GM23338 (cell line): Measurements from ENCODE around the gene RYR3. TPM values are rescaled to one million over a fixed set of nuclear protein-coding genes. Genes with fewer than 3 reads are reported as not detected.

Experiments used
- ATAC-seq: fragments of 200-7000 bp; cut with Tn5 transposase; 3 replicates; pipeline ENCODE4 v1.9.1; 2020
- DNase-seq: peaks from one replicate; pipeline ENCODE4 v3.0.0-alpha.2; 2015; ENCODE audit warnings: low spot score
- H2AFZ ChIP-seq: fragments of 200-600 bp; sonication (generic); 2 replicates; pipeline ENCODE4 v1.8.0; 2016; ENCODE audit warnings: antibody characterized with exemption, mild to moderate bottlenecking, moderate library complexity
- H3F3A ChIP-seq: fragments of 200-600 bp; sonication (generic); replicated peaks from 2 replicates; pipeline ENCODE4 v1.8.0; 2017; ENCODE audit warnings: antibody characterized with exemption, mixed run types, low read depth
- H3K27ac ChIP-seq: fragments of 200-600 bp; sonication (generic); 2 replicates; pipeline ENCODE4 v1.6.1; 2016; ENCODE audit warnings: low read depth
- H3K27me3 ChIP-seq: fragments of 200-600 bp; sonication (generic); 2 replicates; pipeline ENCODE4 v1.8.0; 2016; ENCODE audit warnings: mild to moderate bottlenecking, mixed run types, moderate library complexity; ENCODE audit not compliant: insufficient read depth
- H3K36me3 ChIP-seq: fragments of 200-600 bp; sonication (generic); 2 replicates; pipeline ENCODE4 v1.8.0; 2016; ENCODE audit warnings: mild to moderate bottlenecking; ENCODE audit not compliant: insufficient read depth
- H3K4me1 ChIP-seq: fragments of 200-600 bp; sonication (generic); 2 replicates; pipeline ENCODE4 v1.8.0; 2016; ENCODE audit warnings: mild to moderate bottlenecking, moderate library complexity; ENCODE audit not compliant: insufficient read depth
- H3K4me2 ChIP-seq: fragments of 200-600 bp; sonication (generic); 2 replicates; pipeline ENCODE4 v1.7.1; 2017; ENCODE audit warnings: mixed run types
- H3K4me3 ChIP-seq: fragments of 200-600 bp; sonication (generic); 2 replicates; pipeline ENCODE4 v1.6.1; 2016; ENCODE audit warnings: mixed run types
- H3K79me2 ChIP-seq: fragments of 200-600 bp; sonication (generic); replicated peaks from 2 replicates; pipeline ENCODE4 v1.8.0; 2017; ENCODE audit warnings: mild to moderate bottlenecking; ENCODE audit not compliant: insufficient read depth
- H3K9me2 ChIP-seq: fragments of 200-600 bp; sonication (generic); 2 replicates; pipeline ENCODE4 v1.8.0; 2017; ENCODE audit not compliant: insufficient read depth
- H4K20me1 ChIP-seq: fragments of 200-600 bp; sonication (generic); replicated peaks from 2 replicates; pipeline ENCODE4 v1.8.0; 2017; ENCODE audit warnings: mild to moderate bottlenecking; ENCODE audit not compliant: insufficient read depth
- H3K27ac Mint-ChIP-seq: 2 replicates; pipeline ENCODE4 v1.8.0; 2020; ENCODE audit warnings: inconsistent platforms, mild to moderate bottlenecking, moderate library complexity, mixed read lengths
- H3K27me3 Mint-ChIP-seq: 3 replicates; pipeline ENCODE4 v1.8.0; 2022; ENCODE audit warnings: low read depth, mild to moderate bottlenecking, moderate library complexity, mixed read lengths, inconsistent platforms; ENCODE audit not compliant: insufficient read depth, poor library complexity
- H3K36me3 Mint-ChIP-seq: 3 replicates; pipeline ENCODE4 v1.8.0; 2021; ENCODE audit warnings: low read depth, mild to moderate bottlenecking, inconsistent platforms, moderate library complexity, mixed read lengths
- H3K4me1 Mint-ChIP-seq: 3 replicates; pipeline ENCODE4 v1.8.0; 2020; ENCODE audit warnings: mild to moderate bottlenecking, inconsistent platforms, mixed read lengths
- H3K4me3 Mint-ChIP-seq: 3 replicates; pipeline ENCODE4 v1.8.0; 2021; ENCODE audit warnings: moderate library complexity, mild to moderate bottlenecking, inconsistent platforms, mixed read lengths
- H3K9me3 Mint-ChIP-seq: 3 replicates; pipeline ENCODE4 v1.8.0; 2020; ENCODE audit warnings: moderate library complexity, mild to moderate bottlenecking, inconsistent platforms, mixed read lengths
- CREB1 ChIP-seq: fragments of 250-450 bp; sonication (Bioruptor Pico); IDR thresholded peaks from 2 replicates; pipeline ENCODE4 v1.5.0; 2020; ENCODE audit warnings: low read depth, mild to moderate bottlenecking, moderate library complexity
- CTCF ChIP-seq, 2 experiments: fragments of 200-600 bp in 1 of 2; sonication (generic) in 1 of 2; conservative IDR thresholded peaks; 2 replicates each; pipeline versions ENCODE4 v1.5.1 to v1.6.1; 2016 to 2017; ENCODE audit warnings: antibody characterized with exemption in 2 of 2, low read depth in 2 of 2, mild to moderate bottlenecking in 2 of 2, moderate library complexity in 1 of 2
- EZH2 ChIP-seq: fragments of 200-600 bp; sonication (generic); IDR thresholded peaks from one replicate; pipeline ENCODE4 v1.8.0; 2017; ENCODE audit warnings: antibody characterized with exemption, mild to moderate bottlenecking, low read depth; ENCODE audit not compliant: unreplicated experiment
- EZH2phosphoT487 ChIP-seq: fragments of 200-600 bp; sonication (generic); IDR thresholded peaks from one replicate; pipeline ENCODE4 v1.8.1; 2018; ENCODE audit warnings: antibody characterized with exemption; ENCODE audit not compliant: unreplicated experiment
- JUNB ChIP-seq: IDR thresholded peaks from one replicate; pipeline ENCODE4 v1.6.1; 2016; ENCODE audit warnings: antibody characterized with exemption; ENCODE audit not compliant: unreplicated experiment
- NANOG ChIP-seq: IDR thresholded peaks from 2 replicates; pipeline ENCODE4 v1.6.1; 2016; ENCODE audit warnings: antibody characterized with exemption, borderline replicate concordance
- POLR2AphosphoS5 ChIP-seq: IDR thresholded peaks from 2 replicates; pipeline ENCODE4 v1.6.1; 2016; ENCODE audit warnings: antibody characterized with exemption, low read depth
- STAT1 ChIP-seq: IDR thresholded peaks from one replicate; pipeline ENCODE4 v1.6.1; 2016; ENCODE audit warnings: antibody characterized with exemption; ENCODE audit not compliant: unreplicated experiment
- ZNF114 ChIP-seq: fragments of 250-450 bp; sonication (Bioruptor Pico); IDR thresholded peaks from 2 replicates; pipeline ENCODE4 v1.5.0; 2020; ENCODE audit warnings: mild to moderate bottlenecking, moderate library complexity
- ZNF331 ChIP-seq: fragments of 250-450 bp; sonication (Bioruptor Pico); IDR thresholded peaks from 2 replicates; pipeline ENCODE4 v1.5.0; 2020; ENCODE audit warnings: low read depth, mild to moderate bottlenecking, moderate library complexity
- polyA plus RNA-seq: library from polyadenylated mRNA; unstranded; fragments of >200 nt; fragmentation: Nextera tagmentation; extraction: Ambion mirVana; gene quantifications from 2 replicates; pipeline ENCODE4 v1.2.1, GENCODE V29; 2016
- total RNA-seq: library from RNA; depleted of rRNA; stranded (reverse); fragments of >200 nt; shearing (Covaris generic); gene quantifications from 2 replicates; pipeline ENCODE4 v1.2.3, GENCODE V29; 2014
- TF ChIP-seq, protein P1 (sequence below): IDR thresholded peaks from 2 replicates; pipeline ENCODE4 v1.6.1; 2016; ENCODE audit warnings: antibody characterized with exemption
- TF ChIP-seq, protein P2 (sequence below): IDR thresholded peaks from one replicate; pipeline ENCODE4 v1.6.1; 2018; ENCODE audit warnings: antibody characterized with exemption; ENCODE audit not compliant: unreplicated experiment

RYR3 gene
- total and polyA plus RNA-seq, 2 experiments from 2014 or later: 1.1 to 1.2 TPM

GRCh38 chr15:33405096-33405495 is 94.3 kb downstream of the RYR3 start:
- no peaks in the 10 kb centered on the region for H3K36me3 ChIP-seq
- no peak for TF ChIP-seq ZNF331 (CRISPR knock-in tag)
- no peak for TF ChIP-seq EZH2
- H3K4me3 ChIP-seq: no peak overlapping the region
- no peak for DNase-seq
- no peak overlapping the region for H3K27ac ChIP-seq
- H3K4me2 ChIP-seq: no peak overlapping the region
- H2AFZ ChIP-seq: no peak overlapping the region
- no peaks in the 10 kb centered on the region for H3K27me3 Mint-ChIP-seq
- no peak overlapping the region for H3K27ac Mint-ChIP-seq
- no peaks in the 10 kb centered on the region for H3K27me3 ChIP-seq
- no peaks in the 10 kb centered on the region for H3K9me3 Mint-ChIP-seq
- no peaks in the 10 kb centered on the region for H3K79me2 ChIP-seq
- no peaks in the 10 kb centered on the region for H3K36me3 Mint-ChIP-seq
- H3K4me1 ChIP-seq: peaks cover 6% of the 10 kb centered on the region; the same call in 1 of the 2 replicates
- no peaks in the 10 kb centered on the region for H3K9me2 ChIP-seq
- no peaks in the 10 kb centered on the region for H3F3A ChIP-seq
- ATAC-seq: no peak
- peaks cover 10% of the 10 kb centered on the region; the same call in 2 of the 3 replicates for H3K4me1 Mint-ChIP-seq
- H3K4me3 Mint-ChIP-seq: no peak overlapping the region
- no peaks in the 10 kb centered on the region for H4K20me1 ChIP-seq

DNA sequence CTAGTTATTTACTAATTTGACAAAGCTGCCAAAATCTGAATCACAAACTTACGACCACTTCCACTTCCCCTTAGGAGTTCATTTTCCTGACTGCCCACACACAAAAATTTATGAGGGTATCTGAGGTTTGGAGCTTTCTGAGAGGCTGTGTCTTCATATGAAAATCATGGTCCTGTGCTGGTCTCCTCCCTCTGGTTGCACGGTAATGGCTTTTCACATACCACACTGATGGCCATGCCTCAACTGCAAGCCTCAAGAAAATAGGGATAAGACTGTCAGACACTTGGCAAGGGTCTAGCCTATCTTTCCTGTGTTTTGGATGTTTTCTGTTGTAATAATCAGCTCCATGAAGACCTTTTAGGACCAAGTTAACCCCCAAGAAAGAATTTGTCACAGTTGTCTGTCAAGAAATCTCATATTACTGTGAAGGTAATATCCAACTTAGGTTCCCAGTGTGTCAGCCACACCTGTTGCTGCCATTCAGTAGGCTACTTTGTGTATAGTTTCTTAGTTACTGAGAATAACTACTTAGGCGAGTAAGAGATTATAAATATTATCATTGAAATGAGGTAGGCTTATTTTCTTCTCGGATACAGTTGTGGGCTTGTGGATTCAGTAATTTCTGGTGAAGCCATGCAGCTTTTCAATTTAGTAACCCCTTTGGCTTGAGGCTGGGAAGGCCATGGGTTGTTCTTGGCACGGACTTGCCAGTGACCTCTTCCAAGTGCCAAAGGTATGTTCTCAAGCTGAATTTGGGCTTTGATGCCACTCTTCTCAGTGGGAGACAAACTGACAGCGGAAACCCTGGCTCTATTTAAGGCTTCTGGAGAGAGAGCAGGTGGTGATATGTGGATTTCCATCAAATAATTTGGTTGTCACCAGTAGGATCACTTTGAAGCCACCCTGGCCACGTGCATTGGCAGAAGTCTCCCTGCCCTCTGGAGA is 101.1 kb downstream of the RYR3 start:
- ATAC-seq (no peak), DNase-seq (no peak)
- Histone ChIP-seq H4K20me1 (no peaks in the 10 kb centered on the region), H3K79me2 (no peaks in the 10 kb centered on the region), H3K36me3 (no peaks in the 10 kb centered on the region), H3K27me3 (no peaks in the 10 kb centered on the region), H3K4me1 (peaks cover 6% of the 10 kb centered on the region; the same call in 1 of the 2 replicates), H3K27ac (no peak overlapping the region), H3K4me2 (no peak overlapping the region), H3K9me2 (0 out of 2 replicates have a peak, but pooled peaks cover 3% of the 10 kb centered on the region), H2AFZ (0 out of 2 replicates have a peak overlapping the region, but pooled peaks have one; percentile 28), H3F3A (no peaks in the 10 kb centered on the region), H3K4me3 (no peak overlapping the region)
- Mint-ChIP-seq H3K36me3 (no peaks in the 10 kb centered on the region), H3K27ac (no peak overlapping the region), H3K4me1 (0 out of 3 replicates have a peak, but pooled peaks cover 7% of the 10 kb centered on the region), H3K4me3 (no peak overlapping the region), H3K9me3 (no peaks in the 10 kb centered on the region; the same call in 2 of the 3 replicates), H3K27me3 (peaks cover 1% of the 10 kb centered on the region)
- no peak for TF ChIP-seq NANOG
- TF ChIP-seq ZNF331 (CRISPR knock-in tag): no peak
- TF ChIP-seq STAT1: no peak
- TF ChIP-seq CTCF (conservative IDR thresholded peaks at IDR 0.05; ENCODE audit: low read depth in 2 of 2): no peak
- no peak for TF ChIP-seq EZH2phosphoT487
- TF ChIP-seq, protein P1, sequence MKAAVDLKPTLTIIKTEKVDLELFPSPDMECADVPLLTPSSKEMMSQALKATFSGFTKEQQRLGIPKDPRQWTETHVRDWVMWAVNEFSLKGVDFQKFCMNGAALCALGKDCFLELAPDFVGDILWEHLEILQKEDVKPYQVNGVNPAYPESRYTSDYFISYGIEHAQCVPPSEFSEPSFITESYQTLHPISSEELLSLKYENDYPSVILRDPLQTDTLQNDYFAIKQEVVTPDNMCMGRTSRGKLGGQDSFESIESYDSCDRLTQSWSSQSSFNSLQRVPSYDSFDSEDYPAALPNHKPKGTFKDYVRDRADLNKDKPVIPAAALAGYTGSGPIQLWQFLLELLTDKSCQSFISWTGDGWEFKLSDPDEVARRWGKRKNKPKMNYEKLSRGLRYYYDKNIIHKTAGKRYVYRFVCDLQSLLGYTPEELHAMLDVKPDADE: no peak
- no peak for TF ChIP-seq ZNF114 (CRISPR knock-in tag)
- no peak for TF ChIP-seq CREB1 (CRISPR knock-in tag)
- TF ChIP-seq, protein P2, sequence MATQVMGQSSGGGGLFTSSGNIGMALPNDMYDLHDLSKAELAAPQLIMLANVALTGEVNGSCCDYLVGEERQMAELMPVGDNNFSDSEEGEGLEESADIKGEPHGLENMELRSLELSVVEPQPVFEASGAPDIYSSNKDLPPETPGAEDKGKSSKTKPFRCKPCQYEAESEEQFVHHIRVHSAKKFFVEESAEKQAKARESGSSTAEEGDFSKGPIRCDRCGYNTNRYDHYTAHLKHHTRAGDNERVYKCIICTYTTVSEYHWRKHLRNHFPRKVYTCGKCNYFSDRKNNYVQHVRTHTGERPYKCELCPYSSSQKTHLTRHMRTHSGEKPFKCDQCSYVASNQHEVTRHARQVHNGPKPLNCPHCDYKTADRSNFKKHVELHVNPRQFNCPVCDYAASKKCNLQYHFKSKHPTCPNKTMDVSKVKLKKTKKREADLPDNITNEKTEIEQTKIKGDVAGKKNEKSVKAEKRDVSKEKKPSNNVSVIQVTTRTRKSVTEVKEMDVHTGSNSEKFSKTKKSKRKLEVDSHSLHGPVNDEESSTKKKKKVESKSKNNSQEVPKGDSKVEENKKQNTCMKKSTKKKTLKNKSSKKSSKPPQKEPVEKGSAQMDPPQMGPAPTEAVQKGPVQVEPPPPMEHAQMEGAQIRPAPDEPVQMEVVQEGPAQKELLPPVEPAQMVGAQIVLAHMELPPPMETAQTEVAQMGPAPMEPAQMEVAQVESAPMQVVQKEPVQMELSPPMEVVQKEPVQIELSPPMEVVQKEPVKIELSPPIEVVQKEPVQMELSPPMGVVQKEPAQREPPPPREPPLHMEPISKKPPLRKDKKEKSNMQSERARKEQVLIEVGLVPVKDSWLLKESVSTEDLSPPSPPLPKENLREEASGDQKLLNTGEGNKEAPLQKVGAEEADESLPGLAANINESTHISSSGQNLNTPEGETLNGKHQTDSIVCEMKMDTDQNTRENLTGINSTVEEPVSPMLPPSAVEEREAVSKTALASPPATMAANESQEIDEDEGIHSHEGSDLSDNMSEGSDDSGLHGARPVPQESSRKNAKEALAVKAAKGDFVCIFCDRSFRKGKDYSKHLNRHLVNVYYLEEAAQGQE: no peak
- no peak for TF ChIP-seq EZH2
- TF ChIP-seq POLR2AphosphoS5: no peak
- no peak for TF ChIP-seq JUNB
